NCI-H510A (cell line): Measurements from ENCODE around the gene PAX5.
"Not testable (repeated sequence)": the region's sequence is repeated elsewhere in the genome, so short reads cannot be mapped to it uniquely, and the experiment has no call there.

Experiments
- DNase-seq: peaks from one replicate; lab custom pipeline; 2025; lab: John Stamatoyannopoulos, UW

PAX5 gene

DNA sequence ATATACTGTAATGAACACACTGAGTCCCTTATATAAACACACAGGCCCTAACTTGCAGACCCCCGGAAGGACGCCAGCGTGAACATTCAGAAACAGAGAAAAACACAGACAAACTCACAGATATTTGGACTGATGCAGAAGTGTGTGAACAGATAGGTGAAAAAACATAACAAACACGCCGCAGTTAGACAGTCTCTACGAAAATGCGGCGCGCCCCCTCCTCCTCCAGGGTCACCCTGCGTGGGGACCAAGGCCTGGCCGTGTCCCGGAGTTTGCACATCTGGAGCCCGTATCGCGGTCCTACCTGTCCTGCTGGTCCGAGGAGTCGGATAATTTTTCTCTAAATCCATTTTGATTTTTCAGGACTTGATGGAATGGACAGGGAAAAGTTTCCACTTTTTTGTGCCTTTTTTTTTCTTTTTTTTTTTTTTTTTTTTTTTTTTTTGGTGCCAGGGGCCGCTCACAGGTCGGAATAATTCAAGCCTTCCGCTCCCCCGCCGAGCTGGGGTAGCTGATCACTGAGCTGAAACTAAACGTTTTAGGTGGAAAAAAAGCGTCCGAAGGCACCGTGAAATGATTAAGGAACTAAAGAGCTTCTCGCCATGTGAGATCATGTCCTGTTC is at the start of gene PAX5:
Gene PAX5 (minus strand): TSS at position 587 of the 623 bp plus-strand sequence. CDS start 237 bp downstream, at position 350.
- DNase-seq, result no peak

DNA sequence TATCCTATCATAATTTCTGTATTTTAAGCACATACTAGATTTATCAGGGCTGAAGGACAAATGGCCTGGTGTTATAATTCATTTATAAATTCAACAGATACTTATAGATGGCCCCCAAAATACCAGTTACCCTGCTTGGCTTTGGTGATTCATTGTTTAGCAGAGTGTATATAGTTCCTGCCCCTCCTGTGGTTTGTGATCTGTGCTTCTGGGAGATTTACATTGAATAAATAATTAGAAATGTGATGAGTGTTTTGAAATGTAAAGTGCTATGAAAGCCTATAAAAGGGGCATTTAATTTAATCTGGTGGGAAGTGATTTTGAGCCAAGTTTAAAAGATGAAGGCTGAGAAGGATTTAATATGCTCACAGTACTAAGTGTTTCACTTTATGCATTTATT is 49.6 kb upstream of the PAX5 start:
- no peak for DNase-seq

DNA sequence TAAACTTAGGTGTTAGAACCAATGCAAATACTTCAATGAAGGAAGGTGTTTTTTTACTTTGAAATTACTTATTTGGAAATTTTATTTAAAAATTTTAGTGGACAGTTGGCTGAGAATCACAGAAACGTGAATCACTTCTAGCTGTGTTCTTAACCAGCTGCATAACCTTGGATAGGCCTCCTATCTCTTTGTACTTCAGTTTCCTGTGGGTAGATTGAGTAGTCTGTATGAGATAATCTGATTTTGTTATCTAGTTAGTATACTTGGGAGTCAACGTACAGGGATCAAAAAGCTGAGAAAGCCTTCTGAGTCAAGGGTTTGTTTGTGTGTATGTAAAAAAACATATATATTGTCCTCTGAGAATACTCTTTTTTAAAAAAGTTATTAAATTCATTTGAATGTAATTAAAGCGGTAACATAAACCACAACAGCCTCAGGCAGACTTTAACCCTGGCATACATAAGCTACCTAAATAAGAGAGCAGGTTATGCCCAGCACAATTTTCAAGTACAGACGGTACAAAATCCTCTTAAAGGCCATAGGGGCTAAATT is 48.2 kb upstream of the PAX5 start:
- DNase-seq, result no peak

DNA sequence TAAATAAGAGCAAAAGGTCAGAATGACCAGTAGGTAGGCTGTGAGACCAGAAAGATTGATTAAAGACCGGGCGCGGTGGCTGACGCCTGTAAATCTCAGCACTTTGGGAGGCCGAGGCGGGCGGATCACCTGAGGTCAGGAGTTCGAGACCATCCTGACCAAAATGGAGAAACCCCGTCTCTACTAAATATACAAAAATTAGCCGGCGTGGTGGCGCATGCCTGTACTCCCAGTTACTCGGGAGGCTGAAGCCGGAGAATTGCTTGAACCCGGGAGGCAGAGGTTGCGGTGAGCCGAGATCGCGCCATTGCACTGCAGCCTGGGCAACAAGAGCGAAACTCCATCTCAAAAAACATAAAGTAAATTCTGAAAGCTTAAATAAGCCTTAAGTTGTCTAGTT is 47.4 kb upstream of the PAX5 start:
- not testable (repeated sequence) for DNase-seq

DNA sequence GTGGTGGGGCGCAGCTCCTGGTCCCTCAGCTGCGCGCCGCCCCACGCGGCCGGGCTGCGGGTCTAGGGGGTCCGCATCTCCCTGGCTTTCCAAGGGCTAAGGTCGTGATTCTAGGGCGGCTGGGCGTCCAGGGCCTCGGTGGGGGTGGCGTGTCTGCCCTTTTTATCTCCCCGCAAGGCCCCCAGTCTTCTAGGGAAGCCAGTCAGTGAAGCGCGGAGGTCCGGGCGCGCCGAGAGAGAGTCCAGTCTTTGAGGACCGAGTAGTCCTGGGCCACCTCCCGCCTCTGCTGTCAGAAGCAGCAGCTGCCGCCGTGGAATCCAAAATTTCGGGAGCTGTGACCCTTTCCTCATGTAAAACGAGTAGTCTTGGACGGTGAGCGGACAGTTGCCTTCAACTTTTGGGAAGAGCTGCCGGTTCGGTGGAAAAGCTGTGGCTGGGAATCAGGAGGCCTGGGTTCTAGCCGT is 46.1 kb upstream of the PAX5 start:
- not testable (repeated sequence) for DNase-seq

DNA sequence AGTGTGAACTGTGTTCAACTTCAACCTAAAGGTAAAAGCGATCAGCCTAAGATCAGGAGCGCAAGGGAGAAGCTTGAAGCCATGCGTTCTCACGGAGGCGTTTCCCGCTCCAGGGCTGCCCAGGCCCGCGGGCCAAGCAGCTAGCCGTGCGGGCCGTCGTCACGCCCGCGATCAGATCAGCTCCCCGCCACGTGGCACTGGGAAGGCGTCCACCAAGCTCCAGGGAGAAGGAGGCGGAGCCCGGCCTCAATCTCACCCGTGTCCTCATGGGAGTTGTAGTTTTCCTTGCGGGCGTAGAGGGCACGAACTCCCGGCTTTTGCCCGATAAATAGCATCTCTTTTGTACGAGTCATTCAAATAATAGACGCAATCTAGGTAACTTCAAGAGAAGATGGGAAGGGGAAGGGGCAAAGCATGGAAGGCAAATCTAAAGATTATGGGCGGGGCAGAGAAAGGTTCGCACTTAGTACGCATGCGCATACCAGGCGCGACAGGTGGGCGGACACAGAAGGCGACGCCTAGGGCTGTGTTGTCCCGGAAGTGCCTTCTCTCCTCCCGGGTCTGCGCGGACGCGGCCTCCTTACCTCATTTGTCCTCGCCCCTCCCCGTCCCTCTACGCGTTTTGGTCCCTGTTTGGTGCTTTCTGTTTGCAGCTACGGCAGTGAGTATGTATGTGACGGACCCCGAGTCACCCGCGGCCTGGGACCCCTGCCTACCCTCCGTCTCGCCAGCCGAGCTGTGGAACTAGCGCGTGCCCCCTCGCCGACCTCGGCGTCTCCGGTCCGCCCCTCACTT is 45.5 kb upstream of the PAX5 start:
- peak; percentile 67 for DNase-seq

DNA sequence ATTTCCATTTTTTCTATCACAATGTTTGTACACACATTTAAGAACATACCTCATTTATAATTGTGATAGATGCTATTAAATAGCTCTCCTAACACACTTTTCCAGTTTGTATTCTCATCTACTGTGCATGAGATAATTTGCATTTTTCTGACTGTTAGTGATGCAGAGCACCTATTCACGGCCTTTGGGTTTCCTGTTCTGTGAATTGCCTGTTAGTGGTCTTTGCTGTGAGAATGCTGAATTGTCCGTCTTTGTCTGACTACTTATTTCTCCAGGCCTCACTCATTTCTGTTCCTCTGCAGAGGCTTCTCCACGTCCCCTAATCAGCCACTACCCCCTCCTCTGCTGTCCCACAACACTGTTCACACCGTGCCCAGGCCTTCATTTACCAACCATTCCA is 40.7 kb upstream of the PAX5 start:
- not testable (repeated sequence) for DNase-seq

DNA sequence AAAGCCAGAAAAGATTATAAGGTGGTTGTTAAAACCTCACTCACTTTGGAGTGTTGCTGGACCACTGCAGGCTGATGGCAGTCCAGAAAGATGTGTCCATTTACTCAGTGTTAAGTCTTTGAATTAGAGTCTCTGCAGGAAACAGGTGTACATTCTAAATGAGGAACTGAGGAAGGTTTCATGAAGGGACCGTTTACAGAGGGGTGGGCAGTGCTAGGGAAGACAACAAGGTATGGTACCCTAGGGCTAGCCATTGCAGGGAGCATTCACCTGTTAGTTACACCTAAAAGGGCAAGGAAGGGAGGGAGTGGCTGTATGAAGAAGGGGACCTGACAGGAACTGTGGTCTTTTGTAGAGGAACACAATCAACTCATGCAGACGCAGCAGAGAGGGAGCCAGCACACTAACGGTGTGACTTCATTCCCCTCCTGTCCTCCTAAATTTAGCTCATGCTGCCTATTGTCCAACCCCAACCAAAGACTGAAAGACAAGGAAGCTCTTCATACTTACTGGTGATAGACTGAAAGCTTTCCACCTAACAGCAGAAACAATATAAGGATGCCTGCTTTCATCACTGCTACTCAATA is 32.2 kb upstream of the PAX5 start:
- DNase-seq, result no peak

DNA sequence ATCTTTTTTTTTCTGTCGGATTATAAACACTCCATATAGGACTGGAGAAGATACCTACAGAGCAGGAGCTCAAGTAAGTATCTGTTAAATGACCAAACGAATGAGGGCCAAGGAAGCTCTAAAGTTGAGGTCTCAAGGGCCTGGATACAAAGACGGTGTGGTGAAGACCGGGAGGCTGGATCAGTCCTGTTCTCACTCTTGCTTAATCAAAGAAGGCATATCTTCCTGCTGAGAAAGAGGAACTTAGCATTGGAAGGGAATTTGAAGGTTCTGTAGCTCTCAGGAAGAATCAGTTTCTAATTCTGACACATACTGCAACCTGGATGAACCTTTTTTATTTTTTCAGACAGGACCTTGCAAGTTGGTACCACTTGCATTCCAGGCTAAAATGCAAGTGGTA is 28.3 kb upstream of the PAX5 start:
- no peak for DNase-seq

DNA sequence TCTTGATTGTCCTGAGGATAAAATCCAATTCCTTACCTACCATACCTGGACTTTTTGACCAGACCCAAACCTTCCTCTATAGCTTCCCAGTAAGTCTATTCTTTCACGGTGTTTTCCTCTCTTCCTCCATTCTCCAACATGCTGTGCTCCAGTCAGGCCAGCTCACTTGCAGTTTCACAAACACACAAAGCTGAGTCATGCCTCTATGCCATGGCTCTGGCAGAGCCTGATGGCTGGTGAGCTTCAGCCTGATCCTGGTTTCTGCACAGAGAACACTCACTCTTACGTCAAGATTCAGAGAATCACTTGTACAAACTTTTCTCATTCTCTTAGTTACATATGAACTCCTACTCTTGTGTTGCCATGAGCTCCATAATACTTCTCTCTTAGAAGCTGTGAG is 27.7 kb upstream of the PAX5 start:
- no peak for DNase-seq

DNA sequence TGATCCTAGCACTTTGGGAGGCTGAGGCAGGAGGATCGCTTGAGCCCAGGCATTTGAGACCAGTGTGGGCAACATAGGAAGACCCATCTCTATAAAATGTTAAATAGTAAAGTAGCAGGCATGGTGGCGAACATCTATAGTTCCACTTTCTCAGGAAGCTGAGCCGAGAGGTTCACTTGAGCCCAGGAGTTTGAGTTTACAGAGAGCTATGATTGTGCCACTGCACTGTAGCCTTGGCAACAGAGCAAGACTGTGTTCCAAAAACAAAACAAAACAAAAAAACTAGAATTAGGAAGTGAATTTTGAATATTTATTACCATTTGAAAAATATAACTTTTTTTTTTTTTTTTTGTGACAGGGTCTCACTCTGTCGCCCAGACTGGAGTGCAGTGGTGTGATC is 26.8 kb upstream of the PAX5 start:
- no peak for DNase-seq

DNA sequence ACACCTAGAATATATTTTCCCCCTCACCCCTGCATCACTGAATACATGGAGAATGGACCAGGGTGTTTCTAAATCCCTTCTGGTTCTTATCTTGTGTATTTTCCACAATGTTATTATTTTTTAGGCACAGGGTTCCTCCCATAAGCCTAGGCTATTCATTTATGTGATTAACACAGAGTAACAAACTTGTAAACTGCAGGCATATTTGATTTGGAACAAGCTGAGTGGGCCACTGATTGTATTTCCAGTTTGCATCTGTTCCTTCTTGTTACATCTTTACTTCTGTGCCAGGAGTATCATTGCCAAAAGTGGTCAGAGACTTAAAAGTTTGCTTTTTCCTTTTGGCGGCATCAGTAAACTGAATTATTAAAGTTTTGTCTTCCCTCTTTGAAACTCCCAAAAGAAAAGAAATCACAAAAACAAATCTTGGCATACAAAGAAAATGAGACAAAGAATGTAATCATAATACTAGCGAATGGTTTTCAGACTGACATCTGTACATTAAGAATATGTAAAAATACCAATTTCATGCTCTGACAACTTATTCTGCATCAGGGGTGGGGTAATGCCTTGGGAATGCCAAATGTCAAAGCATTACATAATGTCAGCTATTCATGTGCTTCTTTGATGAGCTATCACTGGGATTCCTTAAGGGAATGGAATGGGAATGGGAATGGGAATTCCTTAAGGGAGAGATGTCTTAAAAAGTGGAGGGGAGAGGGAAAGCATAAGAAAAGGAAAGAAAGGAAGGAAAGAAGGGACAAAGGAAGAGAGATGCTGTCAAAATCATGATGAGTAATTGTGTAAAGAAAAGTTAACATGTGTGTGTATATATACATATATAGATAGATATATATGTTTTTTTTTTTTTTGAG is 22.2 kb upstream of the PAX5 start:
- DNase-seq, result no peak

DNA sequence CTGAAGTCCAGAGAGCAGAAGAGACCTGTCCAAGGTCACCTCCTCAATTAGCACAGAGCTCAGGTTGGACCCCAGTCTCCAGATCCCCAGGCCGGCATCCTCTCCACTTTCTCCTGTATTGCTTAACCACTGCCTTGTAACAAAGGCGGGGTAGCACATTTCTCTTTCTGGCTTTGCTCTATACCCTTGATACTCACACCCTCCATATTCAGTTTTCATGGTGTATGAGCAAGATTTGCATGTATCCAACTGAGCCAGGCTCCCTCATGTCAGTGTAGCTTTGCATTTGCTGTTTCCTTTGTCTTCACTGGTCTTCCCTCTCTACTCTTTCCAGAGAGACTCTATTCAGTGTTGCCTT is 20.3 kb upstream of the PAX5 start:
- not testable (repeated sequence) for DNase-seq

DNA sequence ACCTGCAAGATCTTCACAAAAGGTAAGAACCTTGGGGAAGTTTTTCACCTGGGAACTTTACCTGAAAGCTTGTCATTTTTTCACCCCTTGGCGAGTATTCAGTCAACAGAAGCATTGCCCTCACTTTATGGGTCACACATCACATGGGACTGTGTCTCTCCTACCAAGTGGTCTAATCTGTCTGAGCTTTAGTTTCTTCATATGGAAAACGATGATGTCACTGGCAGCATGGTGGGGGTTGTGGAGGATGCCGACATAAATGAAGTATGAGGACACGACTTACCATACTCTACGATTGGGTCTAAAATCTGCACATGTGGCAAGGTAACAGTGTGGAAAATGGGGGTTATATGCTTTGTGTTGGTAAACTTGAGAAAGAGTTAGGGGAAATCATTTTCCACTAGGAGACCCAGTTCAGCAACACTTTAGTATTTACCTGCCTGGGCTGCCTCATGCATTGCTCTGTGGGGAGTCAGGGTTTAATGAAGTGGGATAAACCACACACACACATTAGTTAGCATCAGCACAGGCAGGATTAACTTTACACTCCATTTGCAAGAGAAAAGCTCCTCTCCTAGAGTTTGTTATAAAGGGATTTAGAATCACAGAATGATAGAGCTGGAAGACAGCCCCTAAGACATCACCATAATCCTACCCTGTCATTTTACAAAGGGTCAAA is 19.8 kb upstream of the PAX5 start:
- DNase-seq, result no peak

DNA sequence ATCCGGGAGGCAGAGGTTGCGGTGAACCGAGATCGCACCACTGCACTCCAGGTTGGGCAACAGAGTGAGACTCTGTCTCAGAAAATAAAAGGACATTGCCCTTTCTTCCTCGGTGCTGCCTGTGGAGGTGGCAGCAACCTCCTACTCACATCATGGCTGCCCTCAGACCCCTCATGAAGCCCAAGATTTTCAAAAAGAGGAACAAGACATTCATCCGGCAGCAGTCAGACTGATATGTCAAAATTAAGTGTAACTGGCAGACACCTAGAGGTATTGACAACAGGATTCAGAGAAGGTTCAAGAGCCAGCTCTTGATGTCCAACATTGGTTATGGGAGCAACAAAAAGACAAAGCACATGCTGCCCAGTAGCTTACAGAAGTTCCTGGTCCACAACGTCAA is 12.6 kb upstream of the PAX5 start:
- no peak for DNase-seq

DNA sequence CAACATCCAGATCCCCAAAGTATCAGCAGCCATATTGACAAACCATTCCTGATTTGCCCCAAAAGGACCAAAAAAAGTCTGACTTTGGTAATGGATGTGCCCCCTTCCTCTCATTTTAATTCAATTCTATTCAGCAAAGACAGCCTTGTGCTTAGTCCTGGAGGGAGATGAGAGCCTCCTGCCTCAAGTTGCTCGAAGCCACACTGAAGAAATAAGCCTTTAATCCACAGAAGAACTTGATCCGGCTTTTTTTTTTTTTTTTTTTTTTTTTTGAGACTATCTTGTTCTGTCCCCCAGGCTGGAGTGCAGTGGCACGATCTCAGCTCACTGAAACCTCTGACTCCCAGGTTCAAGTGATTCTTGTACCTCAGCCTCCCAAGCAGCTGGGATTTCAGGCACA is 8.4 kb upstream of the PAX5 start:
- no peak for DNase-seq

DNA sequence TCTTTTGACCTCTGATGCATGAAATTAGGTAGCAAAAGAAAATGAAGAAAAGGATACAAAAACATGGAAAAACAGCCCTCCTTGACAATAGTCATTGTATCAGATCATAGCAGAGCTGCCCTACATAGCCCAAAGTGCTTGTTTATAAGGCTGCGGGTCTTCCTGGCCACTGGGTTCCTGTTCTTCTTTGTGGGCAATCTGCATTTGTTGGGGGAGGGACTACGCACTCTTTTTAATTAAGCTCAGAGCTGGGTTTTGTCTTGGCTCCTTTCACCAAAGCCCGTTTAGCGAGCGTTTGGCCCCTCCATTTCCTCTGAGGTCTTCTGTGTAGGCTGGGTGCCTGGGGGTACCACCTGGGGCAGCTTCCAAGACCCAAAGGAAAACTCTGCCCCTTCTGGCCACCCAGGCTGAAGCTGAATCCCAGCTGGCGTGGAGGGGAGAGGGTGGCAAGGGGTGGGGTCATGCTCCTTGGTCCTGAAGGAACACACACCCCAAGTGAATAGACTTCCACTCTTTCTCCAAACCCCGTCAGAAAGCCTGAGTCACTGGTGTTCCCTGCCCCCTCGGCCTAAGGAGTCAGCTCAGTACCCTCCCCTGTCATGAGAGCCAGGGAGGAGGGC is 6.5 kb upstream of the PAX5 start:
- DNase-seq, result no peak

DNA sequence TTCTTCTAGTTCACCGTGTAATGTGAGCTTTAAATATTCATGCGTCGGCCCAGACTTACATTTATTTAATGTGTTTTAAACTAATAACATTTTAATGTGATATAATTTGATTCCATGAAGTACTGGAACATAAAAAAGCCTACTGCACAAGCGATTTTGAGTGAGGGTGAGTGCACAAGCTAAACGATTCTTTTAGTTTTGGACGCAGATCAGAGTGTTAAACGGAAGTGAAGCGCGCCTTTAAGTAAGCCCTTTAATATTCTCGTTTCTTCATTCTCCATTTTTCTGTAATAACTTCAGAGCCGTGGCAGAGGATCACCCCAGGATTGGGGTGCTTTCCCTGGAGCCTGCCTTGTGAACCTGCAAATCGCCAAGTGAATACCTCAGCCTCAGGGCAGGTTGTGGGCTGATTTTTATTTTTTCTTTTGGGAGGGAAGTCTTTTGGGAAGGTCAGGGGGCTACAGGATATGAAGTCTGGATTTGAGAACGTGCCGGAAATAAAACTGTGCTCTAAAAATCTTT is 4.9 kb upstream of the PAX5 start:
- no peak for DNase-seq

DNA sequence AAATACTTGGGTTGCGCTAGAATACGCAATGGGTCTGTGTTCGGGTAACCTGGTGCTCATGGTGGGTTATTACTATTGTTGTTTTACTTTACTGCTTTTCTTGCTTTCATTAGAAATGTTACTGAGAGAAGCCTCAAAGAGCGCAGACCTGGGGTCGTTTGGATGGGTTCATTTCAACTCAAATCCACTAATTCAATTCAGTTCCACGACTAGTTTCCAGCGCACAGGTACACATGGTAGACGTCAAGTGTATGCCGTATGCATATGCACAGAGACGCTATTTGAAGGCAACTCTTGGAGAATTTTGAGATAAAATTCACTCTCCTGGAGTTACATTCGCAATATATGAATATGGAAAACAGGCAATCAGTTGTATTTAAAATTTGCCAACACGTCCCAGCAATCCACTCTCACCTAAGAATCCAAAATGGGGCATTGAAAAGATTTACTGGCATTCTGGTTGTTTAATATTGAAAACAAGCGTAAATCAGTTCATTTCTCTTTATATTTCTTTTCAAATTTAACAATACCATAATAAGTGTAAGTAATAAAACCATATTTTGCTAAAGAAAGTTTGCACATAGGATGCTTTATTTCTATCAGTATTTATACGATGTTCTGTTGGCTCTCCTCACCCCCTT is 4.4 kb upstream of the PAX5 start:
- DNase-seq, result no peak
